ENCODE measurements around the gene ZNF256.

ZNF256 gene

DNA sequence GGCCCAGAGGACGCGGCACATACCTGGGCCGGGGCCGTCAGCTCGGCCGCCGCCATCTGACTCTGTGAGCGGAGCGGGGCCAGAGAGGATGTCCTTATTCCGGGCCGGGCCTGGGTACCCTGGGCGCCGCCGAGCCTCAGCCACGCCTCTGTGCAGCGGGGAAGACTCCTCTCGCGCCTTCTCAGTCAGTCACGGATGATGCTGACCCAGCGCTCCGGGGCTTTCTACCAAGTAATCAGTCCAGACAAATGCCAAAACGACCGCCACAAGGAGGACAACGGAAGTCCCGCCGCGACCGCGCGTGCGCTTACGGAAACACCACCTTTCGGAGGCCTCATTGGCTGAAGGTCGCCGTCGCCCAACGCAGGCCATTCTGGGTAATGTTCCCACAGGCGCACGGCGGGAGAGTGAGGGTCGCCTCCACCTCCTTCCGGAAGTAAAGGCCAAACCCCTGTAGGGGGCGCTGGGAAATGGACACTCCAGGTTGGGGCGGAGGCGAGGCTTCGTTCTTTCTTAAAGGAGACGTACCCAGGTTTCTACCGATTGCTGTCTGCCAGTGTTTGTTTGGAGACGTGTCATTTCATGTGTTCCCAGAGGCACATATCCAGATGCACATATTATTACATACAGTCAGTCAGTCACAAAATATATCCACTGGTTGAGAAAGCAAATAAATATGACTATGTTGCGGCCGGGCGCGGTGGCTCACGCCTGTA, at the start of gene ZNF256:
ZNF256 (minus strand) TSS at position 288 of the 716 bp plus-strand sequence; CDS start at position 56, 232 bp downstream.
- peak; percentile 78 for DNase-seq (ENCODE audit: low read depth)

DNA sequence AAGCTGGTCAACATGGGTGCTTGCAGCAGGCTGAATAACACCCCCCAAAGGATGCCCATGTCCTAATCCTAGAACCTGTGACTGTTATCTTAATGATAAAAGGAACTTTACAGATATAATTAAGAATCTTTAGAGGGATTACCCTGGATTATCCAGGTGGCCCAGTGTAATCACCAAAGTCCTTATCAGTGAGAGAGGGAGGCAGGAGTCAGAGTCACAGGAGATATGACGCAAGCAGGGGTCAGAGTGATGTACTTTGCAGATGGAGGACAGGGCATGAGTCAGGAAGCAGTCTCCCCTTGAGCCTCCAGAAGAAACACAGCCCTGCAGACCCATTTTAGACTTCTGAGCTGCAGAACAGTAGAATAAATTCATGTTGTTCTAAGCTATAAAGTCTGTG, 45.3 kb upstream of the ZNF256 start:
- DNase-seq (ENCODE audit: low read depth), result no peak

DNA sequence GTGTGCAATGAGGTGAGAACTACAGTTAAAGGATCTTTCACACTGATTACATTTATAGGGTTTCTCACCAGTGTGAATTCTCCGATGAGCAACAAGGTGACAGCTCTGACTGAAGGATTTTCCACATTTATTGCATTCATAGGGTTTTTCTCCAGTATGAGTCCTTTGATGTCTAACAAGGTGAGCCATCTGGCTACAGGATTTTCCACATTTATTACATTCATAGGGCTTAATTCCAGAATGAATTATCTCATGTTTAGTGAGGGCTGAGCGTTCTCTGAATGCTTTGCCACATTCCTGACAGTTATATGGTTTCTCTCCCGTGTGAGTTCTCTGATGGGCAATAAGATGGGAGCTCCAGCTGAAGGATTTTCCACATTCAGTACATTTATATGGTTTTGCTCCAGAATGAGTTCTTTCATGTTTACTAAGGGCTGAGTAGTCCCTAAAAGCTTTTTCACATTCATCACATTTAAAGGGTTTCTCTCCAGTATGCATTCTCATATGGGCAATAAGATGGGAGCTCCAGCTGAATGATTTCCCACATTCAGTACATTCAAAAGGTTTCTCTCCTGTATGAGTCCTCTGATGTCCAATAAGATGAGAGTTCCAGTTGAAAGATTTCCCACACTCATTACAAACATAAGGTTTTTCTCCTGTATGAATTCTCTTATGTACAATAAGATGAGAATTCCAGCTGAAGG, 31.2 kb upstream of the ZNF256 start:
- DNase-seq (ENCODE audit: low read depth), result no peak

DNA sequence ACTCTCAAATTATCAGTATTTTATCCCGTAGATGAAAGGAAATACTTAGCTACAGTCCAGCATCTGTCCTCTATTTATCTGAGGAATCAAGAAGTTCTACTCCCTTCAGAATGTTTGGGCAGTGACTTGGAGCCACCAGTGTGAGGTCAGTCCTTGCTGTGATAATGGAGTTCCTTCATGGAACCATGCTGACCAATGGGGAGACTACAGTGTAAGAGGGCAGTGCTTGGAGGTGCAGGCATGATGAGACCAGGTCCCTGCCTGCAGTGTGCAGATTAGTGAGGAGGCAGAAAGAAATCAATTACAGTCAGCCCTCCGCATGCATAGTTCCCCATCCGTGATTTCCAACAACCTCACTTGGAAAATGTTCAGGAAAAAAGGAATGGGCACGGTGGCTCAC, 26.9 kb upstream of the ZNF256 start, which contains the start of gene C19orf18:
C19orf18 (minus strand) TSS at position 101 of the 400 bp plus-strand sequence. CDS start 102 bp downstream, outside the sequence.
- no peak for DNase-seq (ENCODE audit: low read depth)

DNA sequence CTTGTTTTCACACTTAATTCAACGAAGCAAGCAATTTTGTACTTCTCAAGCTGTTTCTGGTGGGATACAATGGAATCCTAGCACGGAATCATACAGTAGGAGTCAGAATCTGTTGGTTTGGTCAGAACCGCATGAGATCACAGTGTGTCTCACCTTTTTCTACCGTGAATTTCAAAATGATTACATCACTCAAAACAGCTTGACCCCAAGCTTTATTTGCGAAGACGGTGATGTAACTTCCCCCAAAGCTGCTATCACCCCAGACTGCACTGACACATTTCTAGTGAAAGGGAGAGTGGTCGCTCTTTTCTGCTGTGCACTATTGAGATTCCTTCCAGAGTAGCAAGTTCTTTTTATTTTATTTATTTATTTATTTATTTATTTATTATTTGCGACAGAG, 17.3 kb upstream of the ZNF256 start:
- DNase-seq (ENCODE audit: low read depth), result no peak

DNA sequence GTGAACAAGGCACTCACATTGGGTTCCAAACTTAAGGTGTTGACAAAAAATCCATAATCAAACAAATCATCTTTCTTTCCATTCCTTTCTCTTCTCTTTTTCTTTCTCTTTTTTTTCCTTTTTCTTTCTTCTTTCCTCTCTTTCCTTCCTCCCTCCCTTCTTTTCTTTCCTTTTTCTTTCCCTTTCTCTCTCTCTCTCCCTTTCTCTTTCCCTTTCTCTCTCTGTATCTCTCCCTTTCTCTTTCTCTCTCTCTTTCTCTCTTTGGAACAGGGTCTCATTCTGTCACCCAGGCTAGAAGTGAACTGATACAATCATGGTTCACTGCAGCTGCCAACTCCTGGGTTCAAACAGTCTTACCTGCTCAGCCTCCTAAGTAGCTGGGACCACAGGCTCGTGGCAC, 14.3 kb upstream of the ZNF256 start:
- no peak for DNase-seq (ENCODE audit: low read depth)

DNA sequence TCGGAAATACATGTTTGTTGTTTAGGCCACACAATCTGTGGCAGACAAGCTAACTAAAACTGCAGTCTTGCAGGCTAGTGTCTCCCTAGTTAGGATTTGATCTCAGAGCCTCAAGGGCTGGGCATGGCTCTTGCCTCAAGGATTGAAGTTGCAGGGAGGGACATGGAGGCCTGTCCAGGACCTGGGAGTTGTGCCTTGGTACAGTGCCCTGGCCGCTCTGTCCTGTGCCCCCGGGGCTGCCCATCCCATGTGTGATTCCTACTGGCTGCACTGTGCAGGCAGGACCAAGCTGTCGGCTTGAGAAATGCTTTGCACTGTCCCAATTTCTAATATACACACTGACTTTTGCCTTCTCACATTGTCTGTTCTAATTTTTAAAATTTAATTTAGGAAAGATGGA, 7.5 kb upstream of the ZNF256 start:
- DNase-seq (ENCODE audit: low read depth), result no peak

DNA sequence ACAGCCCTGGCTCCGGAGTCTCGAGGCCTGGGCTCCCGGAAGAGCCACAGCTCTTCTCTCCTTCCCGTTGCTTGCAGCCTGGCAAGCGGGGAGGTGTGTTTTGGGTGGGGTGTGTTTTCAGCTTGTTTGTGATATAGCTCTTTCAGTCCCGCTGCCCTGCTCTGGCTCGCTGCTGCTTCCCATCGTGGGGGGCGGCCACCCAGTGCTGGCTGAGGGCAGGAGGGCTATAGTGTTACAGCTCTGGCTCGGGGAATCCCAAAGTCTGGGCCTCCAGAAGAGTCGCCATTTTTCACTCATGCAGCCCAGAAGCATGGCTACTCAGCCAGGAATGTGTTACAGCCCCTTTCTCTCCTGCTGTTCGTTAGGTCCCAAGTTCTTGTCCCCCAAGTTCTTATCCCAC, 2.2 kb upstream of the ZNF256 start:
- no peak for DNase-seq (ENCODE audit: low read depth)

DNA sequence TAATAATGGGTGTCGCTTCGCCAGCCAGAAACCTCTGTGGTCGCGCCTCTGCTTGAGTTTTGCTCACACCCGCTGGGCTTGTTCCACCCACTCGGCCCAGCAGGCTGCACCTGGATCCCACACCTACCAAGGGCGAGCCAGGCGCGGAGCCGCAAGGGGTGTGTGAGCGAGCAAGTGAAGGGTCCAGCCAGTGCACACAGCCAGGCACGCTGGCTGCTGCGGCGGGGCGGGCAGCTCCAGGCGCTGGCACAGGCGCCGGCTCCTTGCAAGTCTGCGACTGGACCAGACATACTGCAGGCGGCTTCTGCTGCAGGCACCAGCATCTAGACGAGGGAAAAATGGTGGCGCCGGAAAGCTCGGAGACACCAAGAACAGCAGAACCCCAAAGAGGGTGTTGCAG, 1.8 kb upstream of the ZNF256 start:
- no peak for DNase-seq (ENCODE audit: low read depth)

DNA sequence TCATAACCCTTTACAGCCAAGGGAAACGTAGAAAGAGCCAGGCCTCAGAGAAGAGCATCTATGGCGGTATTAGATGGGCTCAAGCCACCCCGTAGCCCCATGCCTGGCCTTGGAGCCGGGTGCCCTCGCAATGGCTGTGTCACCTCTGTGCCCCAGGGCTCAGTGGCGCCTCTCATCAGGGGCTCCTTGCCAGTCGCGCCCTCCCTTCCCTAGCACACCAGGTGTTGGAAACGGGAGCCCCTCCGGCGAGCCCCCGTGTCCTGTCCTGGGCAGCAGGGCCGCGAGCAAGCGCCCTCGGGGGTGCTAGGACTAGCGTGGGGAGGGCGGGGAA, 453 bp downstream of the ZNF256 start:
- DNase-seq (ENCODE audit: low read depth), result peak; percentile 0

DNA sequence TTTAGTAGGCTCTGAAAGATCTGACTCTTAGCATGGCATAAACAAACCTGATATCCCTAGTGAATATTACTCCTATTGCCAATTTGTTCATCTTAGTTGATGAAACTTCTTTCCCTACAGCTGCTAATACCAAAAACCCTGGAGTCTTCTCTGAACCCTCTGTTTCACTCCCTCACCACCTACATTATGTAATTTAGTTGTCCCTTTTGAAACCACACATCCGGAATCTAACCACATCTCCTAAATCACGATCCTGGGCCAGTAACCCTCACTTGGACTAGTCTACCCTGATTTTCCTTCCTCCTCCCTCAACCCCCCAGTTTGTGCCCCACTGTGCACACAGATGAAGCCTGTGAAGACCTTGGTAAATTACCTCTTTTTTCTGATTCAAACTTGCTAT, 1.2 kb downstream of the ZNF256 start:
- no peak for DNase-seq (ENCODE audit: low read depth)

DNA sequence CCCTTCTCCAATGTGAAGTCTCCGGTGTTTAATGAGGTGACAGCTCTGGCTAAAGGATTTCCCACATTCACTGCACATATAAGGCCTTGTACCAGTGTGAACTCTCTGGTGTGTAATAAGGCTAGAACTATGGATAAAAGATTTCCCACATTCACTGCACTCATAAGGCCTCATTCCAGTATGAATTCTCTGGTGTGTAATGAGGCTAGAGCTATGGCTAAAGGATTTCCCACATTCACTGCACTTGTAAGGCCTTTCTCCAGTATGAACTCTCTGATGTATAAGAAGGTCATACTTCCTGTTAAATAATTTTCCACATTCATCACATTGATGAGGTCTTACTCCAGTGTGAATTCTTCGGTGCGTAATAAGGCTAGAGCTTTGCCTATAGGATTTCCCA, 5.9 kb downstream of the ZNF256 start:
- DNase-seq (ENCODE audit: low read depth), result no peak

DNA sequence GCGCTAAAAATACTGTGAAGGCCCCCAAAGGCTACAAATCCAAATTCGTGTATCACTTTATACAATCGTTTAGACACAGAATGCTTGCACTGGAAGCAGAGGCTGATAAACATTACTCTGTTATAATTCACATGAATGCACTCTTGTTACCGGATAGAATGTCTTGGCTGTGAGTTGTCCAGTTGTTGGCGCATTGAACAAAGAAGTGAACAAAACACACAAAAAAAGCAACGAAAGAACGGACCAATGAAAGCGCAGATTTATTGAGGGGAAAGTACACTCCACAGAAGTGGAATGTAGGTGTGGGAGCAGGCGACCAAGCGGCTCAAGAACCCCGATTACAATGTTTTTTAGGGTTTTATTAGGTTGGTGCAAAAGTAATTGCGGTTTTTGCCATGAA, 11.8 kb downstream of the ZNF256 start:
- DNase-seq (ENCODE audit: low read depth), result no peak

DNA sequence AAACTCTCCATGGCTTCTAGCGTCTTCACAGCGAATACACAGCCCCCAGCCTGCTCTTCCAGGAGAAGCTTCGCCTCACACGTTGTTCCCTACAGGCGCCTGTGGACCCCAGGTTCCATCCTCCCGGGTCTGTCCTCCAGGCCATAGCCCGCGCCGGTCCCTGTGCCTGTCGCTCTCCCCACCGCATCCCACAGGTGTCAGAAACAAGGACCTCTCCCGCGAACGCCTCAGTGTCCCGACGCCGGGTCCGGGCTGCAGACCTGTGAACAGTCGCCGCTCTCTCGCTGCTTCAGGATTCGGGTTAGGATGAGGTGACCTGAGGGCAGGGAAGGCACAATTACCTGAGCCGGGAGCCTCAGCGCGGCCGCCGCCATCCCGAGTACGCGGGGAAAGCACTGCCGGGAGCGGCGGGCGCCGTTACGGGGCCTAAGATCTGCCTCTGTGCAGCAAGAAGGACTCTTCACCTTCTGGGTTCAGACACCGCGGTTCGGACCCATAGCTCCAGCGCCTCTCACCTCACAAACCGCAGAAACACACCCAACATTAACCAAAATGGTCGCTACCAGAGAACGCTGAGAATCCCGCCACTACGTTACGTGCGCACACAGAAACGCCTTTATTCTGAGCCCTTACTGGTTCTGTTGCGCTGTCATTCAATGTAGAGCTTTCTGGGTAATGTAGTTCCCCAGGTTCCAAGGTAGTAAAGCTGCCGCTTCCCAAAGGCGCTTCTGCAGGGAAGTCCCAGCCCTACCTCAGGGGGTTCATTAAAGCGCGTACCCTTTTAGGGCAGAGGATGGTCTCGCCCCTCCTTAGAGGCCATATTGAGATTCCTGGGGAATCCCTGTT, 12.5 kb downstream of the ZNF256 start, which contains the start of gene ZNF418:
ZNF418 (minus strand) TSS at position 583 of the 846 bp plus-strand sequence. CDS start 1,580 bp downstream, outside the sequence.
- DNase-seq (ENCODE audit: low read depth), result peak; percentile 2

DNA sequence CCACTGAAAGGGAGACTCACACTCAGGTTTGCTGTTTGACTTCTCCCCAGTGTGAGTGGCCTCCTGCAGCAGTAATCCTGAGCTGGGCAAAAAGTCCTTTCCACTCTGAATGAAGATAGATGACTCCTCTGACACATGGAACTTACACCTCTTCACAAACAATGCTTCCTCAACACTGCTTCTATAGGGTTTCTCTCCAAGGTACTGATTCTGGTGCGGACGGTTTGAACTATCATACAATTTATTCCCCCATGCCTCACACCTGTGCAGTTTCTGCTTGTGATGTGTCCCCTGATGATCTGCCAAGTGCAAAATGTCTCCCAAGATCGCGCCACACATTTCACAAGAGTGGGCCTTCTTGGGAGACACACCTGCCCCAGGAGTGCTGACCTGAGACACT, 19.9 kb downstream of the ZNF256 start:
- no peak for DNase-seq (ENCODE audit: low read depth)

DNA sequence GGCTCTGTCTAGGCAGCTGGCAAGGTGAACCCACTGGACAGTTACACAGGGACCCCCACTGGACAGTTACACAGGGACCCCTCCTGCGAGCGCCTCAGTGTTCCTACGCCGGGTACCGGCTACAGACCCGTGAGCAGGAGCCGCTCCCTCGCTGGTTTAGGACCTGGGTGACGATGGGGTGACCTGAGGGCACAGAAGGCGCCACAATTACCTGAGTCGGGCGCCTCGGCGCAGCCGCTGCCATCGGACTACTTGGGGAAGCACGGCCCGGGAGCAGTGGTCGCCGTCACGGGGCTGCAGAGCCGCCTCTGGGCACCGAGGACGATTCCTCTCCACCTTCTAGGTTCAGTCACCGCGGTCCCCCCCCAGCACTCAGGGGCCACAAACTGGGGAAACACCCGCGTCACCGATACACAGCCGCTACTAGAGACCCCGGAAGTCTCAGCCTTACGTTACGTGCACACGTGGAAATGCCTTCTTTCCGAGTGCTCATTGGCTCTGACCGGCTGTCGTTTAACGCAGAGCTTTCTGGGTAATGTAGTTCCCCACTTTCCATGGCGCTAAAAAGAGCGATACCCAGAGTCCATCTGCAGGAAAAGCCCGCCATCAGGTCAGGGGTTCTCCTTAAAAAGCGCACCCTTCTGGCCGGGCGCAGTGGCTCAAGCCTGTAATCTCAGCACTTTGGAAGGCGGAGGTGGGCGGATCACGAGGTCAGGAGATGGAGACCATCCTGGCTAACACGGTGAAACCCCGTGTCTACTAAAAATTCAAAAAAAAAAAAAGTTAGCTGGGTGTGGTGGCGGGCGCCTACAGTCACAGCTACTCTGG, 31.1 kb downstream of the ZNF256 start, which contains the start of gene ZNF417:
ZNF417 (minus strand) TSS at position 425 of the 828 bp plus-strand sequence; CDS start at position 244, 181 bp downstream.
- DNase-seq (ENCODE audit: low read depth), result peak; percentile 78

DNA sequence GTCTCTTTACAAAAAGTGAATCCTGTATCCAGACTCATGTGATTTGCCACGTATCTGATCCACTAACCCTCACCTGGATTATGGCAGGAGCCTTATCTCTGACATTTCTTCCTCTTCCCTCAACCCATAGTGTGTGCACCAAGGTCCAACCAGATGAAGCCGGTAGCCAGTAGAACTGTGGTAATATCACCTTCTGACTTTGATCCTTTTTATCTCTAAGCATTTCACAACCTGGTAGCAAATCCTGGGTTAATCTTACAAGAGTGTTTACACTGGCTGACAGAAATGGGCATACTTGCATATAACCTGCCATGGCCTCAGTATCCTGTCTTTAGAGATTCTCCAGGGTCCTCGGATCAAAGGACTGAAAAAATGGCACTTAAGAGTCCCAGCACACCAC, 33.0 kb downstream of the ZNF256 start:
- no peak for DNase-seq (ENCODE audit: low read depth)

DNA sequence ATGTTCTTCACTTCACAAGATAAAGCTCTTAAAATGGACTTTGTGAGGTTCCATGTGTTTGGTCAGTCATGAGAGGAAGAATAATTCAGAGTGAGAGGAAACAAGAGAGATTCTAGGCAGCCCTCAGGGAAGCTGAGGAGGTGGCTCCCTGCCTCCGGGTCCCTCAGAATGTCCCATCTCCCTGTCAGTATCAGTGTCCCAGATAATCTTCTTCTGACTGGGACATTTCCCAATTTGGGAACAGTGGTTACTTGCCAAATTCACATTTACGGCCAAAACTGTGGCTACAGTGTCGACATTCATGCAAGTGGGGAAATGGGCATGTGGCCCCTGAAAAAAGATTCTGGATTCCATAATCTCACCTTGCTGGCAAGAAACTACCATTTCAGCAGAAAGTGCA, 40.1 kb downstream of the ZNF256 start:
- DNase-seq (ENCODE audit: low read depth), result no peak

DNA sequence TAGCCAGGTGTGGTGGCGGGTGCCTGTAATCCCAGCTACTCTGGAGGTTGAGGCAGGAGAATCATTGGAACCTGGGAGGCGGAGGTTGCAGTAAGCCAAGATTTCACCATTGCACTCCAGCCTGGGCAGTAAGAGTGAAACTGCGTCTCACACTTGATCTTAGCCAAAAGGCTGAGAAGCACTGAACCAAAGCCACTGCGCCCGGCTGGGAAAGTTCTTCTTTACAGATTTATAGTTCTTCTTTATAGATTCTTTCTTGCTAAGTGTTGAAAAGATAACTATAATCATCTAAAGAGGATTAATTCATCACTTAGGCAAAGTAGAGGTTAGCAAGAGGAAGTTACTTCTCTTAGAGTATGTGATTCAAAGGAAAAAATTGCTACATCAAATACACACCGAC, 42.2 kb downstream of the ZNF256 start:
- DNase-seq (ENCODE audit: low read depth), result no peak

DNA sequence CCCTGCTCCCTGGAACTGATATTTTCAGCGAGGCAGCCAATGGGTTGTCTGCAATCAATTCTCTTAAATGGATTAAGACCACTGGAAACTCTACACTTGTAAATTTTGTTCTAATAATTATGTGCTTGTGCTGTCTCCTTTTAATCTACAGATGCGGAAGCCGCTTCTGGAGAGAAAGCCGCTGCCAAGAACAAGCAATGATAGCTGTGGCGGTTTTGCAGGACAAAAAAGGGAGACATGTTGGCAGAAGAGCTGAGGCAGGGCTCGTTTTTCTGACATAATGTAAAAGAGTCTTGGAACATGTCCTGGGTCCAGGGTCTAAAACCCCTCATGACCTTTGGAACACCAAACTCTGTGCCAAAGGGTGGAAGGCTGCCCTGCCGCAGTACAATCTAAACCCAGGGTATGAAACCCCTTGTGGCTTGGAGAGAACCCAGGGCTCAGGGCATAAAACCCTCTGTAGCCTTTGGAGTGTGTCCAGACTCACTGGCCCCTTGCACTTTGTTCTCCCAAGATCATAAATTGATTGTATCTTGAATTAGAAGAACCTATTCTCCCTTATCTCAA, 43.8 kb downstream of the ZNF256 start:
- DNase-seq (ENCODE audit: low read depth), result no peak

DNA sequence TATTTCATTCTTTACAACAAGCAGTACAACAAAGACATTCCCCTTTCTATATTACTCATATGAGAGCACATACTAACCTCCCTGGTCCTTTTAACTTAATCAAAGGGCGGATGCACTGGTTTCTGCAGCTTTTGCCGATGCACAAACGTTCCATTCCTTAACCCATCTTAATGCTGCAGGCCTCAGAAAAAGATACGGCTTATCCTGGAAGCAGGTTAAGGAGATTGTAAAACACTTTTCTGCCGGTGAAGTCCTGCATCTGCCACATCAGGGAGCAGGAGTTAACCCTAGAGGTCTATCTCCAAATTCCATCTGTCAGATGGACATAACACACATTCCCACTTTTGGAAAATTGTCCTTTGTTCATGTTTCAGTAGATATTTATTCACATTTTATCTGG, 47.2 kb downstream of the ZNF256 start:
- DNase-seq (ENCODE audit: low read depth), result no peak
